GM19351 (cell line): ENCODE measurements around the gene VTCN1.

ENCODE experiments used
- ATAC-seq: cut with Tn5 transposase; IDR thresholded peaks from one replicate; pipeline ENCODE4 v1.9.1; 2021; ENCODE audit warnings: mild to moderate bottlenecking, moderate library complexity; ENCODE audit not compliant: unreplicated experiment

Gene VTCN1

GRCh38 chr1:117210386-117210785 lies 341 bp downstream of the VTCN1 start:
- no peak for ATAC-seq

GRCh38 chr1:117209094-117209493 lies 1.6 kb downstream of the VTCN1 start:
- ATAC-seq = no peak

GRCh38 chr1:117208580-117208979 lies 2.1 kb downstream of the VTCN1 start:
- ATAC-seq = no peak

GRCh38 chr1:117205368-117205767 lies 5.4 kb downstream of the VTCN1 start:
- no peak for ATAC-seq

- no peak for ATAC-seq
Measured at GRCh38 chr1:117201808-117202207, 8.9 kb downstream of the VTCN1 start.

- ATAC-seq = no peak
Measured at GRCh38 chr1:117198097-117198496, 12.6 kb downstream of the VTCN1 start.

- no peak for ATAC-seq
Measured at GRCh38 chr1:117189726-117190125, 21.0 kb downstream of the VTCN1 start.

GRCh38 chr1:117188816-117189437 lies 21.8 kb downstream of the VTCN1 start:
- ATAC-seq = no peak

GRCh38 chr1:117188170-117188815 lies 22.4 kb downstream of the VTCN1 start:
- no peak for ATAC-seq

- no peak for ATAC-seq
Measured at GRCh38 chr1:117183112-117183511, 27.6 kb downstream of the VTCN1 start.

- no peak for ATAC-seq
Measured at GRCh38 chr1:117182319-117182718, 28.4 kb downstream of the VTCN1 start.

GRCh38 chr1:117181630-117182041 lies 29.1 kb downstream of the VTCN1 start:
- ATAC-seq = no peak

GRCh38 chr1:117180147-117180967 lies 30.4 kb downstream of the VTCN1 start:
- no peak for ATAC-seq

- ATAC-seq = no peak
Measured at GRCh38 chr1:117179471-117179870, 31.3 kb downstream of the VTCN1 start.

GRCh38 chr1:117178756-117179155 lies 32.0 kb downstream of the VTCN1 start:
- no peak for ATAC-seq

GRCh38 chr1:117177376-117177775 lies 33.4 kb downstream of the VTCN1 start:
- no peak for ATAC-seq

- ATAC-seq = no peak
Measured at GRCh38 chr1:117176579-117176978, 34.1 kb downstream of the VTCN1 start.

GRCh38 chr1:117174851-117175250 lies 35.9 kb downstream of the VTCN1 start:
- ATAC-seq = no peak

- ATAC-seq = no peak
Measured at GRCh38 chr1:117173691-117174090, 37.0 kb downstream of the VTCN1 start.

GRCh38 chr1:117173006-117173405 lies 37.7 kb downstream of the VTCN1 start:
- no peak for ATAC-seq

- no peak for ATAC-seq
Measured at GRCh38 chr1:117171900-117172511, 38.7 kb downstream of the VTCN1 start.
